KOPT-K1 (cell line): ENCODE results near the gene STRBP.

Experiments used
- H3K27ac ChIP-seq: fragments of 200-600 bp; sonication (generic); 2 replicates; pipeline ENCODE4 v1.5.1; 2016; ENCODE audit warnings: antibody characterized with exemption, mild to moderate bottlenecking, low read depth, low read length; ENCODE audit not compliant: poor library complexity, severe bottlenecking
- H3K36me3 ChIP-seq: fragments of 200-600 bp; sonication (generic); 2 replicates; pipeline ENCODE4 v1.5.1; 2017; ENCODE audit warnings: antibody characterized with exemption, mild to moderate bottlenecking, low read length, moderate library complexity; ENCODE audit not compliant: insufficient read depth
- H3K9me3 ChIP-seq: fragments of 200-600 bp; sonication (generic); 2 replicates; pipeline ENCODE4 v1.5.1; 2017; ENCODE audit warnings: antibody characterized with exemption, low read length, mild to moderate bottlenecking; ENCODE audit not compliant: insufficient read depth, poor library complexity, severe bottlenecking

STRBP gene

DNA sequence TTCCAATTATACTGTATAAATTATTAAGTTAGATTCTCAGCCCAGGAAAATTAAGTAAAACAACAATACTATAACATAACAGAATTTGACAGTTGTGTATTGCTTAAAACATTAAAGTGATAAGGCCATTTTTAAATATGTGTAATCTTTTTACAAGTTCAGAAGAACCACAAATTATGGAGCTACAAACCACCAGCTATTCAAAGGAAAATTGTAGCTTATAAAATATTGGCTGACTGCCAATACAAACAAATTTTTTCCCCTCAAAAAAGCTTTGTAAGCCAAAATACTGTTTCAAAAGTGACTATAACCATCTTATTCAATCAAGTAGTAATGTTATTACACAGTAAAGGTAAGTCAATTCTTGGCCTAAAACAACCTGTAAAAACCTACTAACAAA lies 21.9 kb downstream of the STRBP start:
- no peaks in the 10 kb centered on the region for H3K36me3 ChIP-seq
- peaks cover 11% of the 10 kb centered on the region for H3K9me3 ChIP-seq
- no peak overlapping the region for H3K27ac ChIP-seq

GRCh38 chr9:123239726-123240125 lies 28.7 kb downstream of the STRBP start:
- H3K27ac ChIP-seq, result no peak overlapping the region
- peaks cover 11% of the 10 kb centered on the region for H3K9me3 ChIP-seq

DNA sequence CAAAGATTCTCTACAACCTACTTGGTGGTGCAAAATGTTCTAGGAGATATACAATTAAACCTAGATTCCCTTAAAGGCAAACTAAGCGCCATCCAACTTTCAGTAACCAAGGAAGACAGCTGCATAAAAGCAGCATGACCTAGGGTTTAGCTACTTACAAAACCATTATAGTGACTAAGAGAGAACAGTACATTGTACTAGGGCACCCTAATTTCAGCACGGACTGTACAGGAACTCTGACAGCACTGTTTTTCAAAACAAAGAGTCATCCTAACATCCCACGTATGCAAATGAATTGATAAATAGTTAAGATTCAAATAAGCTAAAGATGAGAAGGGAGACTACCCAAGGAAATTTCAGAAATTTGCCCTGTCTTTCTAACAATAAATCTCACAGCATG lies 30.0 kb downstream of the STRBP start:
- no peak overlapping the region for H3K27ac ChIP-seq
- H3K9me3 ChIP-seq, result peaks cover under 1% of the 10 kb centered on the region
- H3K36me3 ChIP-seq, result no peaks in the 10 kb centered on the region

More at GRCh38 chr9:123239726-123240125, 28.7 kb downstream of the STRBP start:
- no peaks in the 10 kb centered on the region for H3K36me3 ChIP-seq

DNA sequence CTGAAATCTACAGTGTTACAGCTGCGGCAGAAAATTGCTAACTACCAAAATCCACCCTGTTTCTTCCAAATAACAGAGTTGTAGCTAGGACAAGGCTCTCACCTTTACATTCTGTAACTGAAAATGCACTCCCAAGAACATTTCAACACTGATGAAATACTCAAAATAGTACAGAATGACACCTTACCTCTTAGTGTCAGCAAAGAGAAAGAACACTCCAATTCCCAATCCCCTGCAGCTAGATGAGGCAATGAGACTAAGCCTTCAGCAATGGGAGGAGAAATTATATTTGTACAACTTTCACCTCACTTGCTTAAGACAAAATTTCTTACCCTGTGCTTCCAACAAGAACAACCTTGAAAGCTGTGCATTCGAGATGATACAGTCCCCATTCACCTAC lies 31.2 kb downstream of the STRBP start:
- no peaks in the 10 kb centered on the region for H3K9me3 ChIP-seq
- H3K27ac ChIP-seq, result no peak overlapping the region
- H3K36me3 ChIP-seq, result no peaks in the 10 kb centered on the region

- no peaks in the 10 kb centered on the region for H3K9me3 ChIP-seq
- H3K27ac ChIP-seq, result no peak overlapping the region
- H3K36me3 ChIP-seq, result no peaks in the 10 kb centered on the region
Measured at GRCh38 chr9:123235448-123235847, 32.9 kb downstream of the STRBP start.

- Histone ChIP-seq H3K27ac (no peak overlapping the region), H3K9me3 (no peaks in the 10 kb centered on the region), H3K36me3 (no peaks in the 10 kb centered on the region)
Measured at GRCh38 chr9:123234853-123235252, 33.5 kb downstream of the STRBP start.

DNA sequence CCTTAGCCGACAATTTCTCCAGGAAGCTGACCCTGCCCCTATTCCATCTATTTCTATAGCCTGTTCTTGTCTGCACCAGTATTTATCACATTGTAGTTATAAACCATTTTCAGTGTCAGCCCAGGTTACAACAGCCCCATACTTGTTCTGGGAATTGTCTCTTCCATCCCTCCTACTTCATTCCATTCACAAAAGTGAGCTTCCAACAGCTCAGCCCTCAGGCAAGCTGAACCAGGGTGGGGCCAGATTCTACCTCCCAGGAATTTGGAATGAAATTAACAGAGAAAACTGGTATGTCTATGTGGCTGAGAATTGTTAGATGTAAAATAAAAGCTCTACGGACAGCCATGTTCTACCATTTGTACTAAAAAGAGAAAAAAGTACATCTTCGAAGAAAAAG lies 36.1 kb downstream of the STRBP start:
- Histone ChIP-seq H3K27ac (no peak overlapping the region), H3K36me3 (no peaks in the 10 kb centered on the region), H3K9me3 (no peaks in the 10 kb centered on the region)

DNA sequence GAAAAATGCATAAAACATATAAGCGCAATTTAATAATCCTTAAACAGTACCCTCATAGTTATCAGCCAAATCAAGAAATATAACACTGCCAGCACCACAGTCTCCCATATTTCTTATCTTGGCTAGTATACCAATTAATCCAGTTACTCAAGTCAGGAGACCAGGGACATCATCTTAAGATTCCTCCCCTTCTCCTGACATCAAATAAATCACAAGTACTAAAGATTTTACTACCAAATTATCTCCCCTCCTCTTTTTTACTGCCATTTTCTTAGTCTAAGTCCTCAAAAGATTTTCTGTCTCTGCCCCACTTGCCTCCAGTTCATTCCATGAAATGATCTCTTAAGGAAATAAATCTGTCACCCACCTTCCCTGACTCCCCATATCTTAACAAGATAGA lies 37.0 kb downstream of the STRBP start:
- H3K9me3 ChIP-seq, result no peaks in the 10 kb centered on the region
- no peaks in the 10 kb centered on the region for H3K36me3 ChIP-seq
- H3K27ac ChIP-seq, result no peak overlapping the region

DNA sequence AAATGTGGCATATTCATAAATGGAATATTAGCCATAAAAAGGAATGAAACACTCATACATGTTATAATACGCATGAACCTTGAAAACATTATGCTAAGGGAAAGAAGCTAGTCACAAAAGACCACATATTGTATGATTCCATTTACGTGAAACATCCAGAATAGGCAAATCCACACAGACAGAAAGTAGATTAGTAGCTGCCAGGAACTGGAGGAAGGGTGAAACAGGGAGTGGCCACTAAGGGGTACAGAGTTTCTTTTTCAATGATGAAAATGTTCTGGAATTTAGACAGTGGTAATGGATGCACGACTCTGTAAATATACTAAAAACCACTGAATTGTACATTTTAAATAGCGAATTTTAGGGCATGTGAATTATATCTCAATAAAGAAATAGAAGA lies 39.4 kb downstream of the STRBP start:
- Histone ChIP-seq H3K9me3 (no peaks in the 10 kb centered on the region), H3K27ac (no peak overlapping the region), H3K36me3 (no peaks in the 10 kb centered on the region)

GRCh38 chr9:123225995-123226394 lies 42.4 kb downstream of the STRBP start:
- Histone ChIP-seq H3K36me3 (no peaks in the 10 kb centered on the region), H3K27ac (no peak overlapping the region), H3K9me3 (no peaks in the 10 kb centered on the region)

GRCh38 chr9:123225374-123225813 lies 43.0 kb downstream of the STRBP start:
- H3K36me3 ChIP-seq, result no peaks in the 10 kb centered on the region
- no peaks in the 10 kb centered on the region for H3K9me3 ChIP-seq
- no peak overlapping the region for H3K27ac ChIP-seq

DNA sequence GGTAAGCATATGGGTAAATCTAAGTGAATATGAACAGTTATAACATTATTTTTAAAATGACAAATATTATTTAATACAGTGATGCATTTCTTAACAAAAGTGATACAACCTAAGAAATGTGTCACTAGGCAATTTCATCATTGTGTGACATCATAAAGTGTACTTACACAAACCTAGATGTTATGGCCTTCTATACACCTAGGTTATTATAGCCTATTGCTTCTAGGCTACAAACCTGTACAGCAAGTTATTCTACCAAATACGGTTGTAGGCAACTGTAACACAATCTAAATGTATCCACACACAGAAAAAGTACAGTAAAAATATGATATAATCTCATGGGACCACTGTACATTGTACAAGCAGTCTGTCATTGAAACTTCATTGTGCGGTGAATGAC lies 48.3 kb downstream of the STRBP start:
- no peak overlapping the region for H3K27ac ChIP-seq
- no peaks in the 10 kb centered on the region for H3K9me3 ChIP-seq

DNA sequence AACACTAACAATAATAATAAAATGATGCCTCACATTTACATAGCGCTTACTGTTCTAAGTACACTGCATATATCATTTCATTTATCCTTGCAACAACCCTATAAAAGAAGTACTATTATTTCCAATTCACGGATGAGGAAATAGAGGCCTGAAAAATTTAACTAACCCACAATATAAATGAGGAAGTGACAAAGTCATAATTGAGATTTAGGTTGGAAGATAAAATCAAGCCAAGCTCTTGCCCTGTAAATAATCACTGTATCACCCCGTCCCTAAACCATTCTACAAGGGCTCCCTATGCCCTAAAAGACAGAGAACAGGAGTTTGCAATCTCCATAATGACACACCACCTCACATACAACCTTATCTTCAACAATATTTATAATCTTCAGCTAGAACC lies 49.6 kb downstream of the STRBP start:
- no peaks in the 10 kb centered on the region for H3K36me3 ChIP-seq
- H3K9me3 ChIP-seq, result no peaks in the 10 kb centered on the region
- no peak overlapping the region for H3K27ac ChIP-seq

More for the DNA sequence above, 48.3 kb downstream of the STRBP start:
- H3K36me3 ChIP-seq, result no peaks in the 10 kb centered on the region

- H3K27ac ChIP-seq, result no peak overlapping the region
- H3K9me3 ChIP-seq, result no peaks in the 10 kb centered on the region
- H3K36me3 ChIP-seq, result no peaks in the 10 kb centered on the region
Measured at GRCh38 chr9:123217128-123217654, 51.2 kb downstream of the STRBP start.

DNA sequence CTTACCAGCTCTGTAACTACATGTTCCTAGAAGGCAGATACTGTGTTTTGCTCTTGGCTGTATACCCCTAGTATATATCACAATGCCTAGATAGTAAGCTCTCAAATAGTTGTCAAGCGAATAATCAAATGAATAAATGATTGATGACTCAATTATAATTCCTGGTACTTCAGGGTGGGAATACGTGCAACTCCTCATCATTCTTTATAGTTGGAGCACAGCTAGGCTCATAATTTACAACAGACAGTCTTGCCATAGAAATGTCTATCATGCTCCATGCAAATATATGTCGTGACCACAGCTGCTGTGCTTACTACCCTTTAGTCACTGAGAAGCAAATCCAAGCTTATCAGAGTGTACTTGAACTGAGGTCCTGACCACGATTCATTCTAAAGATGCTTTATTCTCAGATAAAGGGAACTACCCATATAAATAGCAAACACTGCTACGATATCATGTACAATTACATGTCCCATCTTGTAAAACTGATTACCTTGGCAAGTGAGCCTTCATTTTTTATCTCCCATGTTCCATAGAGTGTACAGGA lies 52.1 kb downstream of the STRBP start:
- Histone ChIP-seq H3K9me3 (no peaks in the 10 kb centered on the region), H3K27ac (no peak overlapping the region), H3K36me3 (no peaks in the 10 kb centered on the region)

- Histone ChIP-seq H3K36me3 (no peaks in the 10 kb centered on the region), H3K9me3 (no peaks in the 10 kb centered on the region), H3K27ac (no peak overlapping the region)
Measured at GRCh38 chr9:123211081-123211480, 57.3 kb downstream of the STRBP start.
